ENCODE data around the gene FCRL5.
"Not testable (repeated sequence)": the region's sequence is repeated elsewhere in the genome, so short reads cannot be mapped to it uniquely, and the experiment has no call there.

The FCRL5 gene

GRCh38 chr1:157551694-157552693 is at the start of gene FCRL5:
Gene FCRL5, minus strand, starts transcription at chr1:157552515. Its CDS starts 153 bp downstream, at chr1:157552362.
- no peak for DNase-seq

GRCh38 chr1:157600236-157600635 is 47.9 kb upstream of the FCRL5 start:
- no peak for DNase-seq

- no peak for DNase-seq
Measured at GRCh38 chr1:157597959-157598667, 45.8 kb upstream of the FCRL5 start, which contains the start of gene FCRL4. Gene FCRL4, minus strand, starts transcription at chr1:157598085. Its CDS starts 141 bp downstream, at chr1:157597944.

GRCh38 chr1:157596384-157596783 is 44.1 kb upstream of the FCRL5 start:
- DNase-seq: no peak

- DNase-seq: no peak
Measured at GRCh38 chr1:157595356-157595755, 43.0 kb upstream of the FCRL5 start.

GRCh38 chr1:157585984-157586383 is 33.7 kb upstream of the FCRL5 start:
- DNase-seq: no peak

GRCh38 chr1:157584503-157584902 is 32.2 kb upstream of the FCRL5 start:
- DNase-seq: no peak

GRCh38 chr1:157580828-157581210 is 28.5 kb upstream of the FCRL5 start:
- no peak for DNase-seq

- no peak for DNase-seq
Measured at GRCh38 chr1:157580179-157580827, 28.0 kb upstream of the FCRL5 start.

GRCh38 chr1:157577420-157577819 is 25.1 kb upstream of the FCRL5 start:
- DNase-seq: no peak

GRCh38 chr1:157575744-157576143 is 23.4 kb upstream of the FCRL5 start:
- no peak for DNase-seq

- DNase-seq: no peak
Measured at GRCh38 chr1:157574836-157575235, 22.5 kb upstream of the FCRL5 start.

- no peak for DNase-seq
Measured at GRCh38 chr1:157566484-157567300, 14.4 kb upstream of the FCRL5 start.

GRCh38 chr1:157562515-157562914 is 10.2 kb upstream of the FCRL5 start:
- DNase-seq: no peak

- no peak for DNase-seq
Measured at GRCh38 chr1:157558119-157558518, 5.8 kb upstream of the FCRL5 start.

GRCh38 chr1:157548081-157548480 is 4.2 kb downstream of the FCRL5 start:
- not testable (repeated sequence) for DNase-seq

- no peak for DNase-seq
Measured at GRCh38 chr1:157542676-157543075, 9.6 kb downstream of the FCRL5 start.

- no peak for DNase-seq
Measured at GRCh38 chr1:157540852-157541251, 11.5 kb downstream of the FCRL5 start.

- no peak for DNase-seq
Measured at GRCh38 chr1:157540160-157540748, 12.1 kb downstream of the FCRL5 start.

- no peak for DNase-seq
Measured at GRCh38 chr1:157539568-157539967, 12.7 kb downstream of the FCRL5 start.

- DNase-seq: no peak
Measured at GRCh38 chr1:157532569-157532968, 19.7 kb downstream of the FCRL5 start.

All from activated T-cell treated with anti-CD3 and anti-CD28 coated beads, Interleukin-2, amount 50 U/mL, for 1 hour (primary cell).